AG04450 (cell line): ENCODE measurements around the gene C16orf89. TPM values are rescaled to one million over a fixed set of nuclear protein-coding genes. Genes with fewer than 3 reads are reported as not detected.

Experiments used
- CTCF ChIA-PET: fragments of 300-600, 350-600 bp; formaldehyde crosslinking; extraction: SDS; loops from one replicate; lab custom pipeline; 2022; ENCODE audit warnings: antibody characterized with exemption, inconsistent platforms; lab: Charles Lee
- POLR2A ChIA-PET: fragments of 350-600 bp; formaldehyde crosslinking; extraction: SDS; loops from one replicate; lab custom pipeline; 2021; ENCODE audit warnings: antibody characterized with exemption, inconsistent platforms; lab: Yijun Ruan, JAX
- DNase-seq: peaks from one replicate; pipeline ENCODE4 v3.0.0-alpha.2; 2011; ENCODE audit warnings: low read depth, low spot score
- H3K27ac ChIP-seq: one replicate; pipeline ENCODE4 v1.5.1; 2012; ENCODE audit warnings: low read depth, low read length, control low read depth
- H3K27me3 ChIP-seq: one replicate; pipeline ENCODE4 v1.6.0; 2012; ENCODE audit warnings: low read length; ENCODE audit not compliant: control insufficient read depth, insufficient read depth
- H3K4me3 ChIP-seq: 2 replicates; pipeline ENCODE4 v1.5.1; 2011; ENCODE audit warnings: mild to moderate bottlenecking, low read depth, low read length, control low read depth
- H3K9me3 ChIP-seq: 2 replicates; pipeline ENCODE4 v1.5.1; 2012; ENCODE audit warnings: low read length; ENCODE audit not compliant: control insufficient read depth, insufficient read depth
- polyA plus RNA-seq: library from polyadenylated mRNA; depleted of rRNA; stranded (reverse); fragments of >200 nt; gene quantifications from 2 replicates; pipeline ENCODE4 v1.2.3, GENCODE V29; 2011
- TF ChIP-seq, protein P1 (sequence below): IDR thresholded peaks from 2 replicates; pipeline ENCODE4 v1.5.1; 2011; ENCODE audit warnings: low read depth, low read length, control low read depth, inconsistent platforms

The C16orf89 gene
- polyA plus RNA-seq, 1 experiment, result 1.3 TPM

DNA sequence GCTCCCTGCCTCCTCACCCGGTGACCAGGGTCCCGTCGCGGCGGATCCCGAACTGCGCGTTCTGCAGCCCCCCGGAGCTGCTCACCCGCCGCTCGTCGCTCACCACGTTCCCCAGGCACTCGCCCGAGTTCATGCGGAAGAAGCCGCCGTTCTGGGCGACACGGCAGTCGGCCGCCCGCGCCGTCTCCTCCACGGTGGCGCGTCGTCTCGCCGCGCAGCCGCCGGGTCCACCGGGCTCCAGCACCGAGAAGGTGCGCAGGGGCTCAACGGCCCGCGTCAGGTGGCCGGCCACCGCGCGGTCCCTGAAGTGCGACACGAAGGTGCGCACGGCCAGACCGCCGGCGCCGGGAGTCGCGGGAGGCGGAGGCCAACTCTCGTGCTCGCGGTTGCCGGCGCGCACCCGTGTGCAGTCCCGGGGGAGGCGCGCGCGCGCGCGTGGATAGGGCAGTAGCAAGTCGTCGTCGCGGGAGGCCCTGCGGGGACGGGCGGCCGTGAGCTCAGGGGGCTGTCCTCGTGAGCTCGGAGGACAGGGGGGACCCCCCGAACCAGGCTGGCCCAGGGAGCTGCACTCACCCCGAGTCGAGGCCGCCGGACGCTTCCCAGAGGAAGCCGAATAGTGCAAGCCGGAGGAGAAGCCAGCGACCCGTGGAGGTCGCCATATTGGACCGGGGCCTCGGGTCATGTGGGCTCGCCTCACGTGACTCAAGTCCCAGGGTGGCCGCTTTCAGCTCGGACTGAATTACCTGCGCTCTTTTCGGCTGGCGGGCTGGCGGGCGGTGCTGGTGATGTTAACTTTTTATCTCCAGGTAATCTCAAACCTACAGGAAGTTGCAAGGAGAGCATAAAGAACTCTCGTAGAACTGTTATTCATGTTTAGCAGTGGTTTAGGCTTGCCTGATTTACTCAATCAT lies 32.2 kb downstream of the C16orf89 start, which contains the start of gene NAGPA:
Gene NAGPA, minus strand, starts transcription at position 680 of the 911 bp plus-strand sequence. Its CDS starts 21 bp downstream, at position 659.
- DNase-seq, result peak; percentile 68
- Histone ChIP-seq H3K27ac (peak within 1 kb of the TSS; percentile 57), H3K4me3 (peak within 1 kb of the TSS; percentile 80), H3K9me3 (no peaks in the 10 kb centered on the region), H3K27me3 (no peaks in the 10 kb centered on the region)
- TF ChIP-seq, protein P1, sequence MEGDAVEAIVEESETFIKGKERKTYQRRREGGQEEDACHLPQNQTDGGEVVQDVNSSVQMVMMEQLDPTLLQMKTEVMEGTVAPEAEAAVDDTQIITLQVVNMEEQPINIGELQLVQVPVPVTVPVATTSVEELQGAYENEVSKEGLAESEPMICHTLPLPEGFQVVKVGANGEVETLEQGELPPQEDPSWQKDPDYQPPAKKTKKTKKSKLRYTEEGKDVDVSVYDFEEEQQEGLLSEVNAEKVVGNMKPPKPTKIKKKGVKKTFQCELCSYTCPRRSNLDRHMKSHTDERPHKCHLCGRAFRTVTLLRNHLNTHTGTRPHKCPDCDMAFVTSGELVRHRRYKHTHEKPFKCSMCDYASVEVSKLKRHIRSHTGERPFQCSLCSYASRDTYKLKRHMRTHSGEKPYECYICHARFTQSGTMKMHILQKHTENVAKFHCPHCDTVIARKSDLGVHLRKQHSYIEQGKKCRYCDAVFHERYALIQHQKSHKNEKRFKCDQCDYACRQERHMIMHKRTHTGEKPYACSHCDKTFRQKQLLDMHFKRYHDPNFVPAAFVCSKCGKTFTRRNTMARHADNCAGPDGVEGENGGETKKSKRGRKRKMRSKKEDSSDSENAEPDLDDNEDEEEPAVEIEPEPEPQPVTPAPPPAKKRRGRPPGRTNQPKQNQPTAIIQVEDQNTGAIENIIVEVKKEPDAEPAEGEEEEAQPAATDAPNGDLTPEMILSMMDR, result no peak
- CTCF ChIA-PET, result interaction anchor here (0.6 kb wide), 1 partner anchor 9 kb away, joined by 4 read pairs; no protein-coding TSS in a partner anchor
- POLR2A ChIA-PET, result interaction anchor here (0.7 to 1.4 kb wide), 6 partner anchors 13 to 299 kb away, joined by 3 to 6 read pairs (median 4); partner anchors contain the start of genes ALG1, ANKS3, DNAAF8 and SEC14L5

- Histone ChIP-seq H3K4me3 (peak overlapping the region; percentile 80), H3K27me3 (no peaks in the 10 kb centered on the region), H3K9me3 (no peaks in the 10 kb centered on the region), H3K27ac (no peak overlapping the region)
- CTCF ChIA-PET, result no interaction called here
- TF ChIP-seq, protein P1, result no peak
- no peak for DNase-seq
- POLR2A ChIA-PET, result interaction anchor here (1.4 kb wide), 1 partner anchor 298 kb away, joined by 4 read pairs; the partner anchor contains the start of genes ANKS3 and DNAAF8
These were observed 33.0 kb downstream of the C16orf89 start for GRCh38 chr16:5032748-5033167.

- TF ChIP-seq, protein P1, result no peak
- Histone ChIP-seq H3K9me3 (no peaks in the 10 kb centered on the region), H3K27me3 (no peaks in the 10 kb centered on the region), H3K27ac (no peak overlapping the region), H3K4me3 (no peak overlapping the region)
- ChIA-PET POLR2A (no interaction called here), CTCF (no interaction called here)
- no peak for DNase-seq
These were observed 34.2 kb downstream of the C16orf89 start for GRCh38 chr16:5031601-5032000.

- Histone ChIP-seq H3K27me3 (no peaks in the 10 kb centered on the region), H3K27ac (no peak overlapping the region), H3K9me3 (no peaks in the 10 kb centered on the region), H3K4me3 (no peak overlapping the region)
- ChIA-PET CTCF (no interaction called here), POLR2A (no interaction called here)
- TF ChIP-seq, protein P1, result no peak
- no peak for DNase-seq
These were observed 35.4 kb downstream of the C16orf89 start for GRCh38 chr16:5030251-5030870.
